HEK293T (cell line): ENCODE data around the gene BAG3.

Experiments
- L3MBTL2 ChIP-seq: fragments of 450-650 bp; conservative IDR thresholded peaks from 2 replicates; pipeline ENCODE4 v1.6.1; 2016; ENCODE audit warnings: mild to moderate bottlenecking
- NFRKB ChIP-seq: fragments of 450-650 bp; IDR thresholded peaks from 2 replicates; pipeline ENCODE4 v1.6.1; 2016; ENCODE audit warnings: mild to moderate bottlenecking, moderate library complexity
- SP1 ChIP-seq: fragments of 450-650 bp; IDR thresholded peaks from 2 replicates; pipeline ENCODE4 v1.6.1; 2017
- ZNF384 ChIP-seq: fragments of 450-650 bp; IDR thresholded peaks from 2 replicates; pipeline ENCODE4 v1.6.1; 2016

DNA sequence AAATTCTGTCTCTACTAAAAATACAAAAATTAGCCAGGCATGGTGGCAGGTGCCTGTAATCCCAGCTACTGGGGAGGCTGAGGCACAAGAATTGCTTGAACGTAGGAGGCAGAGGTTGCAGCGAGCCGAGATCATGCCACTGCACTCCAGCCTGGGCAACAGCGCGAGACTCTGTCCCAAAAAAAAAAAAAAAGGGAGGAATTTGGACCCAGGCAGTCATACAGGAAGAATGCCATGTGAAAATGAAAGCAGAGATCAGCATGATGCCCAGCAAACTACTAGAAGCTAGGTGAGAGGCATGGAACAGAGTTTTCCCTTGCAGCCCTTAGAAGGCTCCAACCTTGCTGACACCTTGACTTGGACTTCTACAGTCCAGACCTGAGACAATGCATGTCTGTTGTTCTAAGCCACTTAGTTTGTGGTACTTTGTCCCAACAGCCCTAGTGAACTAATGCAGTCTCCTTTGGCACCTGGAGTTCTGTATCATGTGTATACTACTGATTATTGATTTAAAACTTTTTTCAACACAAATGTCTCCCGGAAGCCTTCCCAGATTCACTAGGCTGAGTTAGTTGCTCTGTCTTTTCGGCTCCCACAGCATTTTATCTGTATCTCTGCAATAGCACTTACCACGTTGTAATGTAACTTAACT lies 10.2 kb upstream of the BAG3 start:
- TF ChIP-seq NFRKB (no peak), SP1 (no peak), ZNF384 (no peak), L3MBTL2 (no peak)
